Tibial nerve (tissue), 4 donors: ENCODE data around the gene GRIK3. TPM values are rescaled to one million over a fixed set of nuclear protein-coding genes. Genes with fewer than 3 reads are reported as not detected.

Experiments
- DNase-seq, 2 donors: peaks; one replicate each; pipeline ENCODE4 v3.0.0-alpha.2; 2019; ENCODE audit warnings: low spot score in 2 of 2
- H3K27ac ChIP-seq, 4 donors: fragments of 200-600 bp; sonication (generic) in 3 of 4; one replicate each; pipeline ENCODE4 v1.5.1; 2017 to 2019; ENCODE audit warnings: mild to moderate bottlenecking in 1 of 4
- H3K27me3 ChIP-seq, 2 donors: fragments of 200-600 bp; sonication (generic) in 1 of 2; one replicate each; pipeline versions ENCODE4 v1.5.1 to v1.6.0; 2017 to 2019
- H3K36me3 ChIP-seq, 3 donors: fragments of 200-600 bp; sonication (generic); one replicate each; pipeline ENCODE4 v1.5.1; 2018 to 2019
- H3K4me1 ChIP-seq, 4 donors: fragments of 200-600 bp; sonication (generic) in 3 of 4; one replicate each; pipeline ENCODE4 v1.5.1; 2017 to 2019
- H3K4me3 ChIP-seq, 4 donors: fragments of 200-600 bp; sonication (generic) in 3 of 4; one replicate each; pipeline ENCODE4 v1.5.1; 2017 to 2019; ENCODE audit warnings: mild to moderate bottlenecking in 1 of 4, moderate library complexity in 1 of 4
- H3K9me3 ChIP-seq, 4 donors: fragments of 200-600 bp; sonication (generic) in 3 of 4; one replicate each; pipeline ENCODE4 v1.5.1; 2017 to 2019
- EP300 ChIP-seq, 2 donors: sonication (generic); formaldehyde crosslinking; IDR thresholded peaks; one replicate each; pipeline ENCODE4 v1.6.1; 2017; ENCODE audit warnings: antibody characterized with exemption in 2 of 2, mild to moderate bottlenecking in 1 of 2
- POLR2A ChIP-seq, 2 donors: fragments of 450-650 bp; IDR thresholded peaks; one replicate each; pipeline ENCODE4 v1.6.1; 2017; ENCODE audit warnings: antibody characterized with exemption in 2 of 2, mild to moderate bottlenecking in 2 of 2, moderate library complexity in 2 of 2
- WGBS, 2 donors: methylation state at CpG; one replicate each; pipeline ENCODE4 v1.1.5; 2018; 5-methylcytosine and 5-hydroxymethylcytosine counted together
- total RNA-seq, 4 donors: library from RNA; depleted of rRNA; stranded (reverse); fragments of >200 nt; gene quantifications; one replicate each; pipeline ENCODE4 v1.1.0, GENCODE V29; 2016
- TF ChIP-seq, protein P1 (sequence below), 5 experiments: fragments of 200-600 bp in 3 of 5; fragments of 450-650 bp in 2 of 5; sonication (generic) in 3 of 5; IDR thresholded peaks; one replicate each; pipeline ENCODE4 v1.5.1; 2016 to 2019; ENCODE audit warnings: antibody characterized with exemption in 5 of 5, mild to moderate bottlenecking in 3 of 5, moderate library complexity in 2 of 5

Gene GRIK3
- total RNA-seq, 4 donors from 2014 or later, result 12.8 to 26.2 (median 21.7) TPM

DNA sequence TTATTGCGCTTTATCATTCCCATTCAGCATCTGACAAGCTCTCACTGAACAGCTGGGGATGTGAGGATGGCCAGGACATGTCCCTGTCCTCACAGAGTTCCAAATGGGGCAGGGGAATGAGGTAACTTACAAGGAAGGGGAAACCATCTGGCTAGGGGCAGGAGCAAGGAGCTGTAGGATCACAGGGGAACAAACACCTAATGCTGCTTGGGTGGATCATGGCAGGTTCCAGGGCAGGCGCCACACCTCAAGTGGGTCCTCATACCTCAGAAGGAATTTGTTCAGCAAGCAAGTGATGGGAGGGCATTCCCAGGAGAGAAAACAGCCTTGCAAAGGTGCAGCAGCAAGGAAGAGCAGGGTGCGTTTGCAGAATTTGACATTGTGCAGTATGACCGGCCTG lies 35.1 kb upstream of the GRIK3 start:
- no peak overlapping the region for H3K27ac ChIP-seq
- WGBS, 2 donors, result 85 to 95% methylated on average over 4 of the region's 4 CpGs

DNA sequence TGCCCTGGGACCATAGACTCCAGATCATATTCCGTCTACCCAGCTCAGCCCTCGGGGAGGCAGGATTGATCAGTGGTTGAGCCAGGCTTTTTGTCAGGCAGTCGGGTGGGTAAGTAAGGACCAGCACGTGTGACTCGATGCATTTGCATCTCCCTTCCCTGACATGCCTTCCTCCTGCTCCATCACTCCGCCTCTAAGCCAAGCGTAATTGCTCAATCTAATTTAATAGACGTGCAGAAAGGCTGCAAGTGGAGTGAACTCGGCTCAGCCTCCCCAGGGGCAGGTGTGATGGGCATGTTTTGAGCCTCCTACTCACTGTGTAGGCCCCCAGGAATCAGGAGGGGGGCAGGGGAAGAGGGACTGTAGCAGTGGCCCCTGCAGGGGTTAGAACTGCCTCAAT lies 34.6 kb upstream of the GRIK3 start:
- TF ChIP-seq POLR2A (IDR thresholded peaks at IDR 0.05) (no peak), EP300 (IDR thresholded peaks at IDR 0.05) (no peak)
- TF ChIP-seq, protein P1, sequence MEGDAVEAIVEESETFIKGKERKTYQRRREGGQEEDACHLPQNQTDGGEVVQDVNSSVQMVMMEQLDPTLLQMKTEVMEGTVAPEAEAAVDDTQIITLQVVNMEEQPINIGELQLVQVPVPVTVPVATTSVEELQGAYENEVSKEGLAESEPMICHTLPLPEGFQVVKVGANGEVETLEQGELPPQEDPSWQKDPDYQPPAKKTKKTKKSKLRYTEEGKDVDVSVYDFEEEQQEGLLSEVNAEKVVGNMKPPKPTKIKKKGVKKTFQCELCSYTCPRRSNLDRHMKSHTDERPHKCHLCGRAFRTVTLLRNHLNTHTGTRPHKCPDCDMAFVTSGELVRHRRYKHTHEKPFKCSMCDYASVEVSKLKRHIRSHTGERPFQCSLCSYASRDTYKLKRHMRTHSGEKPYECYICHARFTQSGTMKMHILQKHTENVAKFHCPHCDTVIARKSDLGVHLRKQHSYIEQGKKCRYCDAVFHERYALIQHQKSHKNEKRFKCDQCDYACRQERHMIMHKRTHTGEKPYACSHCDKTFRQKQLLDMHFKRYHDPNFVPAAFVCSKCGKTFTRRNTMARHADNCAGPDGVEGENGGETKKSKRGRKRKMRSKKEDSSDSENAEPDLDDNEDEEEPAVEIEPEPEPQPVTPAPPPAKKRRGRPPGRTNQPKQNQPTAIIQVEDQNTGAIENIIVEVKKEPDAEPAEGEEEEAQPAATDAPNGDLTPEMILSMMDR (IDR thresholded peaks at IDR 0.05), result no peak
- H3K9me3 ChIP-seq, result no peaks in the 10 kb centered on the region
- no peak overlapping the region for H3K27ac ChIP-seq
- no peak for DNase-seq
- H3K27me3 ChIP-seq, result no peaks in the 10 kb centered on the region
- WGBS, 2 donors, result 57 to 65% methylated on average over 9 of the region's 9 CpGs
- no peaks in the 10 kb centered on the region for H3K4me1 ChIP-seq
- no peak overlapping the region for H3K4me3 ChIP-seq
- no peaks in the 10 kb centered on the region for H3K36me3 ChIP-seq

More for the DNA sequence above, 35.1 kb upstream of the GRIK3 start:
- Histone ChIP-seq H3K36me3 (no peaks in the 10 kb centered on the region), H3K27me3 (no peaks in the 10 kb centered on the region), H3K4me3 (no peak overlapping the region), H3K9me3 (no peaks in the 10 kb centered on the region), H3K4me1 (no peaks in the 10 kb centered on the region)
- DNase-seq, result no peak
- TF ChIP-seq, protein P1 (IDR thresholded peaks at IDR 0.05), result no peak
- TF ChIP-seq EP300 (IDR thresholded peaks at IDR 0.05) (no peak), POLR2A (IDR thresholded peaks at IDR 0.05) (no peak)

DNA sequence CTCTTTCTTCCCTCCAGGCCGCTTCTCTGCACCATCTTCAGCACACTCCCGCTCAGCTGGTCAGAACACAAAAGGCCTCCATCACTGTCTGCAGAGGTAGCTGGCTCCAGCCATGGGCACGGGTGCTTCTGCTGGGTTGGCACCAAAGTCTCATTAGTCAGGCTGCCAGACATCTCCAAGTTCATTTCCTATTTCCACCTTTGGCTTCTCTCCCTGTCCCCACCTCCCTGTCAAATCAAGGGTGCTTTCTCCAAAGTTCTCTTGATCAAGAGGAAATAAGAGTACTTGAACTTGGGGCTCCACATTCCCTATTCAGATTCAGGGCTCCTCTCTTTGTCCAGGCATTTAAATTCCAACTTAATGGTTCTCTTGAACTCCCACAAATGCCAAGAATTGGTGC lies 33.9 kb upstream of the GRIK3 start:
- no peak for DNase-seq
- no peak overlapping the region for H3K27ac ChIP-seq
- WGBS, 2 donors, result 90 to 96% methylated on average over 3 of the region's 3 CpGs
- H3K9me3 ChIP-seq, result no peaks in the 10 kb centered on the region
- TF ChIP-seq EP300 (IDR thresholded peaks at IDR 0.05) (no peak), POLR2A (IDR thresholded peaks at IDR 0.05) (no peak)
- TF ChIP-seq, protein P1 (IDR thresholded peaks at IDR 0.05), result no peak
- no peak overlapping the region for H3K4me3 ChIP-seq
- H3K4me1 ChIP-seq, result no peaks in the 10 kb centered on the region
- no peaks in the 10 kb centered on the region for H3K27me3 ChIP-seq
- no peaks in the 10 kb centered on the region for H3K36me3 ChIP-seq

DNA sequence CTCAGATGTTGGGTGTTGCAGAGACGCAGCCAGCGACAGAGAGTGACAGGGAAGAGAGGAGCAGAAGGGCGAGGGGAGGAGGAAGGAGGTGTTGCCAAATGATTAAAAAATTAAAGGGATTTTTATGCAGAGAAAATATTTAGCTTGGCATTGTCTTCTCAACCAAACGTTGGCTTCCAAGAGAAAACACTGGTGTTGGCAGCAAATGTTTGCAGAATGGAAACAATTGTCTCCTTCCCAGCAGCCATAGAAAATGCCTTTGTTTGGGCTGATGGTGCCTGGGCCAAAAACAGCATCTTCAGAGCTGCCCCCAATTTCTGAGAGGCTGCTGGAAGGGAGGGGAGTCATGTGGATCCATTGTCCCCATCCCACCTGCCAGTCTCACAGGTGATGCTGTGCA lies 29.7 kb upstream of the GRIK3 start:
- no peaks in the 10 kb centered on the region for H3K36me3 ChIP-seq
- TF ChIP-seq, protein P1 (IDR thresholded peaks at IDR 0.05), result no peak
- TF ChIP-seq EP300 (IDR thresholded peaks at IDR 0.05) (no peak), POLR2A (IDR thresholded peaks at IDR 0.05) (no peak)
- no peaks in the 10 kb centered on the region for H3K27me3 ChIP-seq
- no peaks in the 10 kb centered on the region for H3K9me3 ChIP-seq
- WGBS, 2 donors, result 37 to 53% methylated on average over 4 of the region's 4 CpGs
- H3K27ac ChIP-seq, result no peak overlapping the region
- no peak overlapping the region for H3K4me3 ChIP-seq
- no peaks in the 10 kb centered on the region for H3K4me1 ChIP-seq
- no peak for DNase-seq

DNA sequence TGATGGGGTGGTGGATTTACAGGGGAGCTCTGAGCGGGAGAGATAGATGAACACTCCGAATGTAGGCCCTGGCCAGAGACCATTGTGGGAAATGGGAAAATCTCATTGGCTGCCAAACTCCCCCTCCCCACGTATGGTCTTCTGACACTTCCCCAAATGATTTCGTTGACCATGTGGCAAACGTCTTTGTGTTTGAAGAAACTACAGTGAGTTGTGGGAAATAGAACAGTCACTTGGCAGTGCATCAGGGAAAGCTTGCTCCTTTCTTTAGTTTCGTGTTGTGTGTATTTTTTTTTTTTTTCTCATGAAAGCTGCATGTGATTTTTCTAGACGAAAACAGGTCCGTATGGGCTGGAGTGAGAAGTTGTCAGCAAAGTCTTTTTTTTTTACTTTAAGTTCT lies 25.0 kb upstream of the GRIK3 start:
- Histone ChIP-seq H3K27ac (no peak overlapping the region), H3K4me1 (no peaks in the 10 kb centered on the region), H3K4me3 (no peak overlapping the region), H3K36me3 (no peaks in the 10 kb centered on the region), H3K9me3 (no peaks in the 10 kb centered on the region), H3K27me3 (no peaks in the 10 kb centered on the region)
- no peak for TF ChIP-seq EP300 (IDR thresholded peaks at IDR 0.05)
- TF ChIP-seq POLR2A (IDR thresholded peaks at IDR 0.05), result no peak
- TF ChIP-seq, protein P1 (IDR thresholded peaks at IDR 0.05), result no peak
- DNase-seq, result no peak
- 62 to 63% methylated on average over 8 of the region's 8 CpGs for WGBS, 2 donors
